ENCODE measurements around the gene CNN2. TPM values are rescaled to one million over a fixed set of nuclear protein-coding genes. Genes with fewer than 3 reads are reported as not detected.

The CNN2 gene
- total RNA-seq, 1 donor from 2014 or later = 314 TPM

DNA sequence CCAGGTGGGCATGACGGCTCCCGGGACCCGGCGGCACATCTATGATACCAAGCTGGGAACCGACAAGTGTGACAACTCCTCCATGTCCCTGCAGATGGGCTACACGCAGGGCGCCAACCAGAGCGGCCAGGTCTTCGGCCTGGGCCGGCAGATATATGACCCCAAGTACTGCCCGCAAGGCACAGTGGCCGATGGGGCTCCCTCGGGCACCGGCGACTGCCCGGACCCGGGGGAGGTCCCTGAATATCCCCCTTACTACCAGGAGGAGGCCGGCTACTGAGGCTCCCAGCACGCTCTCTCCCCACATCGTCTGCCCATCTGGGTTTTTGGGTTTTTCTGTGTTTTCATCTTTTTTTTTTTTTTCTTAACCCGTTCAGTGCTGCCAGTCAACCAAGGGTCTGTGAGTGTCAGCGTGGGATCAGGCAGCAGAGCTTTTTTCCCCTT is 11.2 kb downstream of the CNN2 start:
- H3K4me3 ChIP-seq (ENCODE audit: low read depth, low read length) = no peak overlapping the region
- TF ChIP-seq, protein P1, sequence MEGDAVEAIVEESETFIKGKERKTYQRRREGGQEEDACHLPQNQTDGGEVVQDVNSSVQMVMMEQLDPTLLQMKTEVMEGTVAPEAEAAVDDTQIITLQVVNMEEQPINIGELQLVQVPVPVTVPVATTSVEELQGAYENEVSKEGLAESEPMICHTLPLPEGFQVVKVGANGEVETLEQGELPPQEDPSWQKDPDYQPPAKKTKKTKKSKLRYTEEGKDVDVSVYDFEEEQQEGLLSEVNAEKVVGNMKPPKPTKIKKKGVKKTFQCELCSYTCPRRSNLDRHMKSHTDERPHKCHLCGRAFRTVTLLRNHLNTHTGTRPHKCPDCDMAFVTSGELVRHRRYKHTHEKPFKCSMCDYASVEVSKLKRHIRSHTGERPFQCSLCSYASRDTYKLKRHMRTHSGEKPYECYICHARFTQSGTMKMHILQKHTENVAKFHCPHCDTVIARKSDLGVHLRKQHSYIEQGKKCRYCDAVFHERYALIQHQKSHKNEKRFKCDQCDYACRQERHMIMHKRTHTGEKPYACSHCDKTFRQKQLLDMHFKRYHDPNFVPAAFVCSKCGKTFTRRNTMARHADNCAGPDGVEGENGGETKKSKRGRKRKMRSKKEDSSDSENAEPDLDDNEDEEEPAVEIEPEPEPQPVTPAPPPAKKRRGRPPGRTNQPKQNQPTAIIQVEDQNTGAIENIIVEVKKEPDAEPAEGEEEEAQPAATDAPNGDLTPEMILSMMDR (IDR thresholded peaks at IDR 0.05; ENCODE audit: insufficient read depth, low read length, poor library complexity, severe bottlenecking) = no peak
- no peaks in the 10 kb centered on the region for H3K27me3 ChIP-seq (ENCODE audit: control insufficient read depth, insufficient read depth, low read length)
- peaks cover 4% of the 10 kb centered on the region for H3K36me3 ChIP-seq (ENCODE audit: control insufficient read depth, insufficient read depth, low read length)
- DNase-seq (ENCODE audit: low read depth) = no peak

DNA sequence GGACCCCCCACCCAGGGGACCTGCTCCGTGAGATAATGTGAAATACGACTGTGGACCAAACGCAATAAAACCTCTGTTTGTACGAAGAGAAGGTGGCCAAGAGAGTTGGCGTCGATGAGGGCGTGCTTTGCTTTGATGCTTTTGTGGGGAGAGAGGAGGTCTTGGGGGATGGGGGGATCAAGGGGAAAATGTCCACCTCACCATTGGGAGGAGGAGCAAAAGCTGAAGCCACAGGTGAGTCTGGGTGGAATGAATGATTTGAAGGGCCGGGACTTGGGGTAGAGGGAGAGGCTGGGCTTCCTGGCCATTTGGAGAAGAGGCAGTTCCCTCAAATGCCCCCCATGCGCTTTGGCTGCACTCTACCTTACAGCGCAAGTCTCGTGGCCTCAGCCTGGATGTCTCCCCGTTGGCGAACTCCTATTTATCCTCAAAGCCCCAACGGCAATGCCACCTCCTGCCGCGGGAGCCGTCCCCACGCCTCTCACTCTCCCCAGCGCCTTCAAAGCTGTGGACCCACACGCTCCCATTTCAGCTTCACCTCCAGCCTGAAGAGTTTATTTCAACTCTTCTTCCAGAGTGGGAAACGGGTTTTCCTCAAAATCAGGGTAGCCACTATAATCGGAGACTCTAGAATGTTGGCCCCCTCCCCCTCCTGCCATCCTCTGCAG is 12.7 kb downstream of the CNN2 start:
- H3K36me3 ChIP-seq (ENCODE audit: control insufficient read depth, insufficient read depth, low read length) = peaks cover 4% of the 10 kb centered on the region
- DNase-seq (ENCODE audit: low read depth) = no peak
- H3K4me3 ChIP-seq (ENCODE audit: low read depth, low read length) = no peak overlapping the region
- TF ChIP-seq, protein P1 (IDR thresholded peaks at IDR 0.05; ENCODE audit: insufficient read depth, low read length, poor library complexity, severe bottlenecking) = no peak
- H3K27me3 ChIP-seq (ENCODE audit: control insufficient read depth, insufficient read depth, low read length) = no peaks in the 10 kb centered on the region

DNA sequence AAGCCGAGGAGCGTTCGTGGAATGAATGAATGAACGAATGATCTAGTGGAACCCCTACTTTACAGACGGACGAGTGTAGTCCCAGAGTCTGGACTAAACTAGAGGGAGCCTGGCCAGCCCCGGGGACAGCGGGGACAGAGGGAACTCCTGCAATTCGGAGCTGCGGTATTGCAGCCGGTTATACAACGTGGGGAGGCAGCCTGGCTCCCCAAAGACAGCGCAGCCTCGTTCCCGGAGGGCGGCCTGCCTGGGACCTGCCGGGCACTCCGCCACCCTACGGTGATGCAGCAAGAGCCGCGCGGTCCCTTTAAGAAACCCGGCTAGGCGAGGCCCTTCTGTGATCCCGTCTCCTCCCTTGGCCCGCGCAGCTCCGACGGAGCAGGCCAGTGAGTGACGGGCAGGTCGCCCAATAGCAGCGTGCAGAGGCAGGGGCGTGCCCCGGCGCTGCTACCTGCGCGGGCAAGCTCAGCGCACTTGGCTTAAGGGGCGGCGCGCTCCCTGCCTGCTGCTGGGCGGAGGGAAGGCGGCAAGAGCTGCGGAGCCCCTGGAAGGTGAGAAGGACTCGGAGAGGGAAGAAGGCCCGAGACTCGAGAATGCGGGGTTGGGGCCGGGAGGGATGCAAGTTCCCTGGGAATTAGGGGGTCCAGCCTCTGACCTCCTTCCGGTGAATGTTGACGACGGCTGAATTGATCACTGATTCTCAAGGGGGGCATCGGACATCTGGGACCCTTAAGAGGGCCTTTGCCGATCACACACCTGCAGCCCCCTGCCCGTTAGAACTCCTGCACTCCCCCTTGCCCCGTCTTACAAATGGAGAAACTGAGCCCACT is 13.5 kb downstream of the CNN2 start, which contains the start of gene ABCA7:
ABCA7 (plus strand) TSS at position 462 of the 830 bp plus-strand sequence. CDS start 1,255 bp downstream, outside the sequence.
- no peaks in the 10 kb centered on the region for H3K27me3 ChIP-seq (ENCODE audit: control insufficient read depth, insufficient read depth, low read length)
- H3K36me3 ChIP-seq (ENCODE audit: control insufficient read depth, insufficient read depth, low read length) = peaks cover 4% of the 10 kb centered on the region
- peak within 1 kb of the TSS; percentile 66 for H3K4me3 ChIP-seq (ENCODE audit: low read depth, low read length)
- DNase-seq (ENCODE audit: low read depth) = peak; percentile 85
- TF ChIP-seq, protein P1 (IDR thresholded peaks at IDR 0.05; ENCODE audit: insufficient read depth, low read length, poor library complexity, severe bottlenecking) = no peak

DNA sequence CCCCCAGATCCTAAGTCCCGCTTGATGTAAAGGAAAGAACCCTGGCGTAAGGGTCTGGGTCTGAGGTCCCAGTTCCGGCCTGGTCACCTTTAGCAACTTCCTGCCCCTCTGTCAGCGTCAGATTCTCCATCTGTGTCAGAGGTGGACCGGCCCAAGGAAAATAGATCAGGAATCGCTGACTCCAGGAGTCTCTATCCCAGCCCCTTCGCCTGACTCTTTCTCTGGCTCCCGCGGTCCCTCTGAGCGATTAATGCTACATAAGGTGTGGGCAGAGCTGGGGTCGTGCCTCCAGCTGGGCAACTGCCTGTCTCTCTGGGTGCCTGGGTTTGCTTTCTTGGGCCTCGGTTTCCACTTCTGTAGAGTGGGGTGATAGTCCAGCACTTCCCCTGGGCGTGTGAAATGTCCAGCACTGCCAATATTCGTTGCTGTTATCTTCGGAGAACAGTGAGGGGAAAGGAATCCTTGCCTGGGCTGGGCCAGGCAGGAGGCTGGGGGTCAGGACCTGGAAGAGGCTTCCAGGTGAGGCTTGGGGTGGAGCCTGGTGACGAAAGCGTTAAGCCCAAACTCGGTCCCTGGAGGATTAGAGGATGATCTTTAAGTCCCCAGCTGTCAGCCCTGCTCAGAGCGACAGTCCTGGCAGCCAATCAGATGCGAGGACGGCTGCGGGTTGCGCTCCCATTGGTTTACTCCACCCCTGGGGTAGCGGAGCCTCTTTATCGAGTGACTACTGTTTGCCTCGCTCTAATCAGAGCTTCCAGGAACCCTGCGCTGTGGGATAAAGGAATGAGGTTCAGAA is 14.3 kb downstream of the CNN2 start:
- no peaks in the 10 kb centered on the region for H3K27me3 ChIP-seq (ENCODE audit: control insufficient read depth, insufficient read depth, low read length)
- peak; percentile 61 for DNase-seq (ENCODE audit: low read depth)
- peak overlapping the region; percentile 66 for H3K4me3 ChIP-seq (ENCODE audit: low read depth, low read length)
- H3K36me3 ChIP-seq (ENCODE audit: control insufficient read depth, insufficient read depth, low read length) = peaks cover 4% of the 10 kb centered on the region
- TF ChIP-seq, protein P1 (IDR thresholded peaks at IDR 0.05; ENCODE audit: insufficient read depth, low read length, poor library complexity, severe bottlenecking) = no peak

DNA sequence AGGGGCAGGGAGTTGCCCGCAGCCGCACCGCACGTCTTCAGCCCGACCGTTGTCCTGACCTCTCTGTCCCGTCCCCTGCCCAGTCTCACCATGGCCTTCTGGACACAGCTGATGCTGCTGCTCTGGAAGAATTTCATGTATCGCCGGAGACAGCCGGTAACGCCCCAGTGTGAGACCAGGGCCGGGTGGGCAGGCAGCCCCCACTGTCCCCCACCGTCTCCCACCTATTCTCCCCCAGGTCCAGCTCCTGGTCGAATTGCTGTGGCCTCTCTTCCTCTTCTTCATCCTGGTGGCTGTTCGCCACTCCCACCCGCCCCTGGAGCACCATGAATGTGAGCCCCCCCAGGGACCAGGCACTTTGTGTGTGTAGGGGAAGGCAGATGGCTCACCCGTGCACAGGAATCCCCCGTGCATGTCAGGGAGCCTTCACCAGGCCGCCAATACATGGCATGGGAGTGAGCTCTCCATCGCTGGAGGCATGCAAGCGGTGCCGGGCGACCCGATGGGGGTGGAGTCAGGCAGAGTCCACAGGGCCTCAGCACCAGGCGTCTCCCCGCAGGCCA is 14.9 kb downstream of the CNN2 start:
- H3K4me3 ChIP-seq (ENCODE audit: low read depth, low read length) = peak overlapping the region; percentile 66
- TF ChIP-seq, protein P1 (IDR thresholded peaks at IDR 0.05; ENCODE audit: insufficient read depth, low read length, poor library complexity, severe bottlenecking) = no peak
- peaks cover 1% of the 10 kb centered on the region for H3K36me3 ChIP-seq (ENCODE audit: control insufficient read depth, insufficient read depth, low read length)
- no peak for DNase-seq (ENCODE audit: low read depth)
- H3K27me3 ChIP-seq (ENCODE audit: control insufficient read depth, insufficient read depth, low read length) = no peaks in the 10 kb centered on the region

Data from kidney epithelial cell (primary cell).